ENCODE measurements around the gene CCR4. TPM values are rescaled to one million over a fixed set of nuclear protein-coding genes. Genes with fewer than 3 reads are reported as not detected.

Gene CCR4
- total and polyA plus RNA-seq, 2 of the 4 experiments (the other 2 are of a cell fraction) = not detected

DNA sequence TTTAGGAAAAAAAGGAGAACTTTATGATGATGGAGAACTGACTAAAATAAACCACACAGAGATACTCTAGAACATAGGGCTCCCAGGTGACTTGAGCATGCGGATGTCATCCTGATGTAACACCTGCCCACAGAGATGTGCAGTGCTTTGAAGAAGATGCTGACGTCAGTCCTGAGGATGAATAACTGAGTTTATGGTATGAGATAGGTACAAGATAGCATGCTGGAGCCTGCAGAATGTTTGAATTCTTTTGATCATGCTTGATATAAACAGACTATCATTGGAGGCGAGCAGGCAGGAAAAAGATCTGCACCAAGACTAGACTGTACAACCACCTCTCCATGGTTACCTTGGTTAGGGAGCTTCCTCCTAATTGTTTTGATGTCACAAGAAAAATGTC, 12.4 kb downstream of the CCR4 start:
- no peaks in the 10 kb centered on the region for H3K79me1 ChIP-seq (ENCODE audit: low read depth in 1 of 2, low read length in 2 of 2)
- H2BK5ac ChIP-seq (ENCODE audit: low read depth, low read length, poor library complexity, severe bottlenecking) = no peak overlapping the region
- H3K4ac ChIP-seq (ENCODE audit: low read depth, low read length) = no peak overlapping the region
- no peak overlapping the region for H3K9ac ChIP-seq (ENCODE audit: low read depth, low read length)
- H2BK120ac ChIP-seq (ENCODE audit: low read depth, low read length) = no peak overlapping the region
- no peak overlapping the region for H4K5ac ChIP-seq (ENCODE audit: low read depth, low read length)
- H3K4me3 ChIP-seq (ENCODE audit: insufficient read depth, low read depth, low read length) = no peak overlapping the region
- dilution Hi-C loops (cut with HindIII; ENCODE audit: low sequenced_read_pairs, unreplicated experiment) (no loop called here), in situ Hi-C loops (cut with MboI; ENCODE audit: low sequenced_read_pairs) (loop anchor here (25.0 kb wide), 2 partner anchors 398 to 823 kb away; partner anchors contain the start of gene PDCD6IP), intact Hi-C loops (cut with micrococcal nuclease) (no loop called here)
- no peak overlapping the region for H3K27ac ChIP-seq (ENCODE audit: insufficient read depth, low read length)
- no peak overlapping the region for H3K14ac ChIP-seq (replicated peaks; ENCODE audit: low read depth, low read length)
- DNase-seq (no peak), ATAC-seq (ENCODE audit: low read depth) (no peak)
- no peak overlapping the region for H2BK20ac ChIP-seq (ENCODE audit: low read depth, low read length)
- no peak overlapping the region for H2AFZ ChIP-seq (replicated peaks; ENCODE audit: low read length, poor library complexity)
- no peak overlapping the region for H3K18ac ChIP-seq (ENCODE audit: low read depth, low read length)
- no peak overlapping the region for H4K8ac ChIP-seq (ENCODE audit: low read depth in 2 of 2, low read length in 2 of 2)
- ChIA-PET CTCF (no interaction called here), POLR2A (ENCODE audit: unreplicated experiment) (no interaction called here)
- H3K23ac ChIP-seq (ENCODE audit: low read depth, low read length) = no peak overlapping the region
- no CpG with 5 or more reads among the region's 3 CpGs for WGBS, 2 experiments (ENCODE audit: extremely low coverage in 2 of 2, insufficient read length in 1 of 2)
- 0 out of 2 replicates have a peak, but pooled peaks cover 3% of the 10 kb centered on the region for H3K9me1 ChIP-seq (ENCODE audit: insufficient read depth, low read length)
- H4K91ac ChIP-seq (ENCODE audit: insufficient read depth, low read depth, low read length) = no peak overlapping the region
- peaks cover 4% of the 10 kb centered on the region; the same call in 1 of the 2 replicates for H3K9me3 ChIP-seq (ENCODE audit: control insufficient read depth, insufficient read depth, low read length)
- no peak for TF ChIP-seq RAD21 (IDR thresholded peaks at IDR 0.05; ENCODE audit: low read length)
- no peak for TF ChIP-seq RCOR1 (IDR thresholded peaks at IDR 0.05; ENCODE audit: insufficient replicate concordance, low read length)
- TF ChIP-seq MAZ (IDR thresholded peaks at IDR 0.05; ENCODE audit: borderline replicate concordance, low read depth, low read length) = no peak
- no peak for TF ChIP-seq CEBPB (IDR thresholded peaks at IDR 0.05; ENCODE audit: low read depth, low read length)
- no peak for TF ChIP-seq MXI1 (IDR thresholded peaks at IDR 0.05; ENCODE audit: borderline replicate concordance, low read depth, low read length)
- TF ChIP-seq, protein P1, sequence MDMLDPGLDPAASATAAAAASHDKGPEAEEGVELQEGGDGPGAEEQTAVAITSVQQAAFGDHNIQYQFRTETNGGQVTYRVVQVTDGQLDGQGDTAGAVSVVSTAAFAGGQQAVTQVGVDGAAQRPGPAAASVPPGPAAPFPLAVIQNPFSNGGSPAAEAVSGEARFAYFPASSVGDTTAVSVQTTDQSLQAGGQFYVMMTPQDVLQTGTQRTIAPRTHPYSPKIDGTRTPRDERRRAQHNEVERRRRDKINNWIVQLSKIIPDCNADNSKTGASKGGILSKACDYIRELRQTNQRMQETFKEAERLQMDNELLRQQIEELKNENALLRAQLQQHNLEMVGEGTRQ (IDR thresholded peaks at IDR 0.05; ENCODE audit: low read depth, low read length) = no peak
- TF ChIP-seq, protein P2, sequence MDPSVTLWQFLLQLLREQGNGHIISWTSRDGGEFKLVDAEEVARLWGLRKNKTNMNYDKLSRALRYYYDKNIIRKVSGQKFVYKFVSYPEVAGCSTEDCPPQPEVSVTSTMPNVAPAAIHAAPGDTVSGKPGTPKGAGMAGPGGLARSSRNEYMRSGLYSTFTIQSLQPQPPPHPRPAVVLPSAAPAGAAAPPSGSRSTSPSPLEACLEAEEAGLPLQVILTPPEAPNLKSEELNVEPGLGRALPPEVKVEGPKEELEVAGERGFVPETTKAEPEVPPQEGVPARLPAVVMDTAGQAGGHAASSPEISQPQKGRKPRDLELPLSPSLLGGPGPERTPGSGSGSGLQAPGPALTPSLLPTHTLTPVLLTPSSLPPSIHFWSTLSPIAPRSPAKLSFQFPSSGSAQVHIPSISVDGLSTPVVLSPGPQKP (IDR thresholded peaks at IDR 0.05; ENCODE audit: borderline replicate concordance, low read depth, low read length) = no peak
- no peak for TF ChIP-seq NFE2L2 (IDR thresholded peaks at IDR 0.05; ENCODE audit: low read depth, low read length)
- TF ChIP-seq SMC3 (IDR thresholded peaks at IDR 0.05; ENCODE audit: low read depth, low read length) = no peak
- TF ChIP-seq, protein P3, sequence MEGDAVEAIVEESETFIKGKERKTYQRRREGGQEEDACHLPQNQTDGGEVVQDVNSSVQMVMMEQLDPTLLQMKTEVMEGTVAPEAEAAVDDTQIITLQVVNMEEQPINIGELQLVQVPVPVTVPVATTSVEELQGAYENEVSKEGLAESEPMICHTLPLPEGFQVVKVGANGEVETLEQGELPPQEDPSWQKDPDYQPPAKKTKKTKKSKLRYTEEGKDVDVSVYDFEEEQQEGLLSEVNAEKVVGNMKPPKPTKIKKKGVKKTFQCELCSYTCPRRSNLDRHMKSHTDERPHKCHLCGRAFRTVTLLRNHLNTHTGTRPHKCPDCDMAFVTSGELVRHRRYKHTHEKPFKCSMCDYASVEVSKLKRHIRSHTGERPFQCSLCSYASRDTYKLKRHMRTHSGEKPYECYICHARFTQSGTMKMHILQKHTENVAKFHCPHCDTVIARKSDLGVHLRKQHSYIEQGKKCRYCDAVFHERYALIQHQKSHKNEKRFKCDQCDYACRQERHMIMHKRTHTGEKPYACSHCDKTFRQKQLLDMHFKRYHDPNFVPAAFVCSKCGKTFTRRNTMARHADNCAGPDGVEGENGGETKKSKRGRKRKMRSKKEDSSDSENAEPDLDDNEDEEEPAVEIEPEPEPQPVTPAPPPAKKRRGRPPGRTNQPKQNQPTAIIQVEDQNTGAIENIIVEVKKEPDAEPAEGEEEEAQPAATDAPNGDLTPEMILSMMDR (conservative IDR thresholded peaks at IDR 0.05; ENCODE audit: low read depth, low read length) = no peak
- H2BK15ac ChIP-seq (ENCODE audit: low read depth, low read length) = no peak overlapping the region
- H2AK9ac ChIP-seq (replicated peaks; ENCODE audit: low read depth, low read length, poor library complexity) = no peak overlapping the region
- no peaks in the 10 kb centered on the region for H3K36me3 ChIP-seq (ENCODE audit: control insufficient read depth, insufficient read depth, low read length)
- H2AK5ac ChIP-seq (ENCODE audit: low read depth, low read length) = no peak overlapping the region
- H3K56ac ChIP-seq (ENCODE audit: extremely low read depth, insufficient read depth, low read length) = no peak overlapping the region
- no peaks in the 10 kb centered on the region for H4K20me1 ChIP-seq (ENCODE audit: insufficient read depth, low read length)
- BruUV-seq (replicated peaks) = no TSS peak
- no peak overlapping the region for H3K4me2 ChIP-seq (ENCODE audit: low read depth, low read length)
- no peaks in the 10 kb centered on the region; the same call in 1 of the 2 replicates for H3K4me1 ChIP-seq (ENCODE audit: control insufficient read depth, insufficient read depth, low read length)
- peaks cover 17% of the 10 kb centered on the region for H3K27me3 ChIP-seq (ENCODE audit: control insufficient read depth, insufficient read depth, low read length)
